ENCODE results near the gene STK39.

DNA sequence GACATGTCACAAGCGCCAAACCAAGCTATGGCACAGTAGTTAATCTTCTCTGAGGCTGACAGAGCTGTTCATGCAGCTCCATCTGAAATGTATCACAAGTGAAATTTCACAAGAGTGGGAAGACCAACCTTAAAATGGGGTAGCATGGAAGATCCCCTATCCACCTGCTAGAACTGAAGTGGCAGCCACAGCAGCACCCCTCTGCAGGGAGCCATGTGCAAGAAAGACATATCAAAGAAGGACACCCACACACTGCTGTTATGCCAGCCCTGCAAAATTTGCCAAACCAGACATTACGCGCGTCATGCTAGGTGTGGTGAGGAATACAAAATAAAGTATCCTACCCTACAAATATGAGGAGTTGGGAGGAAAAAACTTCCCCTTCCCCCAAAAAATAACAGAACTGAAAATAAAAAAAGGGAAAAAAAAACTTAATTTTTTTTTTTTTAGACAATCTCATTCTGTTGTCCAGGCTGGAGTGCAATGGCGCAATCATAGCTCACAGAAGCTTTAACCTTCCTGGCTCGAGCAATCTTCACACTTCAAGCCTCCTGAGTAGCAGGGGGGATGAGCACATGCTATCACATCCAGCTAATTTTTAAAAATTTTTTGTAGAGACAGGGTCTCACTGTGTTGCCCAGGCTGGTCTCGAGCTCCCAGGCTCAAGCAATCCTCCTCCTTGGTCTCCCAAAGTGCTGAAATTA lies 76.2 kb downstream of the STK39 start:
- TF ChIP-seq, protein P1, sequence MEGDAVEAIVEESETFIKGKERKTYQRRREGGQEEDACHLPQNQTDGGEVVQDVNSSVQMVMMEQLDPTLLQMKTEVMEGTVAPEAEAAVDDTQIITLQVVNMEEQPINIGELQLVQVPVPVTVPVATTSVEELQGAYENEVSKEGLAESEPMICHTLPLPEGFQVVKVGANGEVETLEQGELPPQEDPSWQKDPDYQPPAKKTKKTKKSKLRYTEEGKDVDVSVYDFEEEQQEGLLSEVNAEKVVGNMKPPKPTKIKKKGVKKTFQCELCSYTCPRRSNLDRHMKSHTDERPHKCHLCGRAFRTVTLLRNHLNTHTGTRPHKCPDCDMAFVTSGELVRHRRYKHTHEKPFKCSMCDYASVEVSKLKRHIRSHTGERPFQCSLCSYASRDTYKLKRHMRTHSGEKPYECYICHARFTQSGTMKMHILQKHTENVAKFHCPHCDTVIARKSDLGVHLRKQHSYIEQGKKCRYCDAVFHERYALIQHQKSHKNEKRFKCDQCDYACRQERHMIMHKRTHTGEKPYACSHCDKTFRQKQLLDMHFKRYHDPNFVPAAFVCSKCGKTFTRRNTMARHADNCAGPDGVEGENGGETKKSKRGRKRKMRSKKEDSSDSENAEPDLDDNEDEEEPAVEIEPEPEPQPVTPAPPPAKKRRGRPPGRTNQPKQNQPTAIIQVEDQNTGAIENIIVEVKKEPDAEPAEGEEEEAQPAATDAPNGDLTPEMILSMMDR (conservative IDR thresholded peaks at IDR 0.05; ENCODE audit: low read depth, low read length): no peak
- TF ChIP-seq EZH2 (IDR thresholded peaks at IDR 0.05; ENCODE audit: borderline replicate concordance, low read depth, low read length, poor library complexity, severe bottlenecking): no peak

All from A673 (cell line).